IPS-18a (cell line): ENCODE measurements around the gene INTS6L.

Source experiments
- H3K27ac ChIP-seq: one replicate; pipeline ENCODE4 v1.5.1; 2013; ENCODE audit warnings: low read length
- H3K27me3 ChIP-seq: one replicate; pipeline ENCODE4 v1.6.1; 2013; ENCODE audit warnings: mild to moderate bottlenecking, low read length; ENCODE audit not compliant: control insufficient read depth, insufficient read depth
- H3K36me3 ChIP-seq: one replicate; pipeline ENCODE4 v1.6.1; 2013; ENCODE audit warnings: low read depth, low read length; ENCODE audit not compliant: control insufficient read depth
- H3K4me1 ChIP-seq: one replicate; pipeline ENCODE4 v1.6.1; 2013; ENCODE audit warnings: low read depth, low read length; ENCODE audit not compliant: control insufficient read depth
- H3K4me3 ChIP-seq: one replicate; pipeline ENCODE4 v1.5.1; 2013; ENCODE audit warnings: low read length
- H3K9ac ChIP-seq: one replicate; pipeline ENCODE4 v1.6.1; 2013; ENCODE audit warnings: mild to moderate bottlenecking, low read length, moderate library complexity
- H3K9me3 ChIP-seq: one replicate; pipeline ENCODE4 v1.6.1; 2013; ENCODE audit warnings: low read depth, low read length; ENCODE audit not compliant: control insufficient read depth

Gene INTS6L

GRCh38 chrX:135629342-135629741 lies 108.9 kb downstream of the INTS6L start:
- H3K36me3 ChIP-seq, result no peaks in the 10 kb centered on the region
- H3K9me3 ChIP-seq, result peaks cover 17% of the 10 kb centered on the region
- no peak overlapping the region for H3K27ac ChIP-seq
- H3K4me1 ChIP-seq, result no peaks in the 10 kb centered on the region
- no peak overlapping the region for H3K4me3 ChIP-seq
- H3K27me3 ChIP-seq, result no peaks in the 10 kb centered on the region
- H3K9ac ChIP-seq, result no peak overlapping the region
